Nephron progenitor cell (in vitro differentiated cells): ENCODE measurements around the gene MT1HL1.
"Not testable (repeated sequence)": the region's sequence is repeated elsewhere in the genome, so short reads cannot be mapped to it uniquely, and the experiment has no call there.

Source experiments
- DNase-seq: peaks from one replicate; pipeline ENCODE4 v3.0.0; 2021
- H3K27ac Mint-ChIP-seq: 2 replicates; pipeline ENCODE4 v1.8.0; 2021; ENCODE audit warnings: mild to moderate bottlenecking, moderate library complexity, mixed read lengths
- H3K27me3 Mint-ChIP-seq: 2 replicates; pipeline ENCODE4 v1.8.0; 2021; ENCODE audit warnings: mild to moderate bottlenecking, low read depth, mixed read lengths; ENCODE audit not compliant: poor library complexity
- H3K36me3 Mint-ChIP-seq: 2 replicates; pipeline ENCODE4 v1.8.0; 2021; ENCODE audit warnings: low read depth, mixed read lengths
- H3K4me1 Mint-ChIP-seq: 2 replicates; pipeline ENCODE4 v1.8.0; 2021; ENCODE audit warnings: mixed read lengths
- H3K4me3 Mint-ChIP-seq: 2 replicates; pipeline ENCODE4 v1.8.0; 2021; ENCODE audit warnings: mild to moderate bottlenecking, moderate library complexity, mixed read lengths
- H3K9me3 Mint-ChIP-seq: 2 replicates; pipeline ENCODE4 v1.8.0; 2021; ENCODE audit warnings: mild to moderate bottlenecking, moderate library complexity, mixed read lengths
- CTCF ChIP-seq: fragments of 200-600 bp; sonication (generic); IDR thresholded peaks from 2 replicates; pipeline ENCODE4 v1.5.0; 2021; ENCODE audit warnings: antibody characterized with exemption

Gene MT1HL1

GRCh38 chr1:236980673-236981072, 23.6 kb downstream of the MT1HL1 start:
- peaks cover 6% of the 10 kb centered on the region for H3K27me3 Mint-ChIP-seq
- H3K4me1 Mint-ChIP-seq = no peaks in the 10 kb centered on the region
- no peak overlapping the region for H3K27ac Mint-ChIP-seq
- no peak overlapping the region for H3K4me3 Mint-ChIP-seq
- TF ChIP-seq CTCF = no peak
- no peaks in the 10 kb centered on the region for H3K36me3 Mint-ChIP-seq
- peaks cover 6% of the 10 kb centered on the region for H3K9me3 Mint-ChIP-seq
- DNase-seq = no peak

GRCh38 chr1:236979149-236979900, 24.9 kb downstream of the MT1HL1 start:
- H3K4me1 Mint-ChIP-seq = no peaks in the 10 kb centered on the region
- DNase-seq = no peak
- peaks cover 3% of the 10 kb centered on the region for H3K27me3 Mint-ChIP-seq
- no peak overlapping the region for H3K27ac Mint-ChIP-seq
- no peak overlapping the region for H3K4me3 Mint-ChIP-seq
- no peaks in the 10 kb centered on the region for H3K36me3 Mint-ChIP-seq
- H3K9me3 Mint-ChIP-seq = peaks cover 6% of the 10 kb centered on the region
- no peak for TF ChIP-seq CTCF

GRCh38 chr1:236978740-236979139, 25.5 kb downstream of the MT1HL1 start:
- Mint-ChIP-seq H3K36me3 (no peaks in the 10 kb centered on the region), H3K27me3 (peaks cover 3% of the 10 kb centered on the region), H3K4me3 (no peak overlapping the region), H3K27ac (no peak overlapping the region), H3K4me1 (no peaks in the 10 kb centered on the region), H3K9me3 (peaks cover 6% of the 10 kb centered on the region)
- no peak for DNase-seq
- TF ChIP-seq CTCF = no peak

- Mint-ChIP-seq H3K36me3 (no peaks in the 10 kb centered on the region), H3K4me3 (no peak overlapping the region), H3K27ac (no peak overlapping the region), H3K4me1 (no peaks in the 10 kb centered on the region), H3K9me3 (peaks cover 6% of the 10 kb centered on the region), H3K27me3 (peaks cover 6% of the 10 kb centered on the region)
- TF ChIP-seq CTCF = no peak
- DNase-seq = no peak
Measured at GRCh38 chr1:236975461-236975860, 28.8 kb downstream of the MT1HL1 start.

GRCh38 chr1:236974025-236974424, 30.2 kb downstream of the MT1HL1 start:
- not testable (repeated sequence) for DNase-seq, H3K9me3 Mint-ChIP-seq, H3K27ac Mint-ChIP-seq, H3K4me3 Mint-ChIP-seq, H3K4me1 Mint-ChIP-seq, H3K36me3 Mint-ChIP-seq, H3K27me3 Mint-ChIP-seq

- Mint-ChIP-seq H3K36me3 (no peaks in the 10 kb centered on the region), H3K4me1 (no peaks in the 10 kb centered on the region), H3K9me3 (peaks cover 7% of the 10 kb centered on the region), H3K27ac (no peak overlapping the region), H3K4me3 (no peak overlapping the region), H3K27me3 (no peaks in the 10 kb centered on the region)
- no peak for TF ChIP-seq CTCF
- DNase-seq = no peak
Measured at GRCh38 chr1:236966636-236967035, 37.6 kb downstream of the MT1HL1 start.
